Measurements from ENCODE around the gene CPEB1. TPM values are rescaled to one million over a fixed set of nuclear protein-coding genes. Genes with fewer than 3 reads are reported as not detected.

CPEB1 gene
- total and polyA plus RNA-seq, 2 of the 13 experiments (the other 11 are each of a cell fraction or from before 2014, with no cell fraction given): 0.03 to 0.07 TPM

GRCh38 chr15:82540055-82540983 lies 106.8 kb downstream of the CPEB1 start, which contains the start of gene RPS17 (continued):
- no peak for TF ChIP-seq ZNF567 (CRISPR knock-in tag; IDR thresholded peaks at IDR 0.05; ENCODE audit: borderline replicate concordance)
- peak; percentile 67 for TF ChIP-seq RAD21 (CRISPR knock-in tag; IDR thresholded peaks at IDR 0.05)
- TF ChIP-seq BHLHE40 (IDR thresholded peaks at IDR 0.05; ENCODE audit: low read length): peak; percentile 93
- TF ChIP-seq ZKSCAN5 (CRISPR knock-in tag; IDR thresholded peaks at IDR 0.05): no peak
- 0 out of 2 replicates have a peak, but pooled peaks have one; percentile 49 for TF ChIP-seq ZNF557 (CRISPR knock-in tag; IDR thresholded peaks at IDR 0.05)
- peak; percentile 63; the same call in 1 of the 2 replicates for TF ChIP-seq NFAT5 (CRISPR knock-in tag; IDR thresholded peaks at IDR 0.05)
- peak; percentile 53; the same call in 1 of the 2 replicates for TF ChIP-seq ZNF792 (CRISPR knock-in tag; IDR thresholded peaks at IDR 0.05)
- TF ChIP-seq, protein P1, sequence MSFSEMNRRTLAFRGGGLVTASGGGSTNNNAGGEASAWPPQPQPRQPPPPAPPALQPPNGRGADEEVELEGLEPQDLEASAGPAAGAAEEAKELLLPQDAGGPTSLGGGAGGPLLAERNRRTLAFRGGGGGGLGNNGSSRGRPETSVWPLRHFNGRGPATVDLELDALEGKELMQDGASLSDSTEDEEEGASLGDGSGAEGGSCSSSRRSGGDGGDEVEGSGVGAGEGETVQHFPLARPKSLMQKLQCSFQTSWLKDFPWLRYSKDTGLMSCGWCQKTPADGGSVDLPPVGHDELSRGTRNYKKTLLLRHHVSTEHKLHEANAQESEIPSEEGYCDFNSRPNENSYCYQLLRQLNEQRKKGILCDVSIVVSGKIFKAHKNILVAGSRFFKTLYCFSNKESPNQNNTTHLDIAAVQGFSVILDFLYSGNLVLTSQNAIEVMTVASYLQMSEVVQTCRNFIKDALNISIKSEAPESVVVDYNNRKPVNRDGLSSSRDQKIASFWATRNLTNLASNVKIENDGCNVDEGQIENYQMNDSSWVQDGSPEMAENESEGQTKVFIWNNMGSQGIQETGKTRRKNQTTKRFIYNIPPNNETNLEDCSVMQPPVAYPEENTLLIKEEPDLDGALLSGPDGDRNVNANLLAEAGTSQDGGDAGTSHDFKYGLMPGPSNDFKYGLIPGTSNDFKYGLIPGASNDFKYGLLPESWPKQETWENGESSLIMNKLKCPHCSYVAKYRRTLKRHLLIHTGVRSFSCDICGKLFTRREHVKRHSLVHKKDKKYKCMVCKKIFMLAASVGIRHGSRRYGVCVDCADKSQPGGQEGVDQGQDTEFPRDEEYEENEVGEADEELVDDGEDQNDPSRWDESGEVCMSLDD (CRISPR knock-in tag; IDR thresholded peaks at IDR 0.05; ENCODE audit: borderline replicate concordance): peak; percentile 42; the same call in 1 of the 2 replicates
- peak; percentile 99 for TF ChIP-seq POLR2G (IDR thresholded peaks at IDR 0.05; ENCODE audit: low read depth, low read length)
- TF ChIP-seq KMT2A (CRISPR knock-in tag; IDR thresholded peaks at IDR 0.05): peak; percentile 89
- peak; percentile 63 for TF ChIP-seq ZBTB14 (CRISPR knock-in tag; IDR thresholded peaks at IDR 0.05)
- no peak for TF ChIP-seq ZNF383 (CRISPR knock-in tag; IDR thresholded peaks at IDR 0.05; ENCODE audit: borderline replicate concordance)
- TF ChIP-seq, protein P2, sequence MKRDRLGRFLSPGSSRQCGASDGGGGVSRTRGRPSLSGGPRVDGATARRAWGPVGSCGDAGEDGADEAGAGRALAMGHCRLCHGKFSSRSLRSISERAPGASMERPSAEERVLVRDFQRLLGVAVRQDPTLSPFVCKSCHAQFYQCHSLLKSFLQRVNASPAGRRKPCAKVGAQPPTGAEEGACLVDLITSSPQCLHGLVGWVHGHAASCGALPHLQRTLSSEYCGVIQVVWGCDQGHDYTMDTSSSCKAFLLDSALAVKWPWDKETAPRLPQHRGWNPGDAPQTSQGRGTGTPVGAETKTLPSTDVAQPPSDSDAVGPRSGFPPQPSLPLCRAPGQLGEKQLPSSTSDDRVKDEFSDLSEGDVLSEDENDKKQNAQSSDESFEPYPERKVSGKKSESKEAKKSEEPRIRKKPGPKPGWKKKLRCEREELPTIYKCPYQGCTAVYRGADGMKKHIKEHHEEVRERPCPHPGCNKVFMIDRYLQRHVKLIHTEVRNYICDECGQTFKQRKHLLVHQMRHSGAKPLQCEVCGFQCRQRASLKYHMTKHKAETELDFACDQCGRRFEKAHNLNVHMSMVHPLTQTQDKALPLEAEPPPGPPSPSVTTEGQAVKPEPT (CRISPR knock-in tag; IDR thresholded peaks at IDR 0.05; ENCODE audit: low read depth): 0 out of 2 replicates have a peak, but pooled peaks have one; percentile 36
- peak; percentile 92 for TF ChIP-seq SAP130 (CRISPR knock-in tag; IDR thresholded peaks at IDR 0.05; ENCODE audit: low read depth)

Measured in HepG2 (cell line).